NCI-H1105 treated with DMSO at 0.1 percent for 48 hours (cell line): ENCODE measurements around the gene FAR1.
"Not testable (repeated sequence)": the region's sequence is repeated elsewhere in the genome, so short reads cannot be mapped to it uniquely, and the experiment has no call there.

Experiments
- DNase-seq: peaks from one replicate; lab custom pipeline; 2025; lab: John Stamatoyannopoulos, UW

Gene FAR1, protein sequence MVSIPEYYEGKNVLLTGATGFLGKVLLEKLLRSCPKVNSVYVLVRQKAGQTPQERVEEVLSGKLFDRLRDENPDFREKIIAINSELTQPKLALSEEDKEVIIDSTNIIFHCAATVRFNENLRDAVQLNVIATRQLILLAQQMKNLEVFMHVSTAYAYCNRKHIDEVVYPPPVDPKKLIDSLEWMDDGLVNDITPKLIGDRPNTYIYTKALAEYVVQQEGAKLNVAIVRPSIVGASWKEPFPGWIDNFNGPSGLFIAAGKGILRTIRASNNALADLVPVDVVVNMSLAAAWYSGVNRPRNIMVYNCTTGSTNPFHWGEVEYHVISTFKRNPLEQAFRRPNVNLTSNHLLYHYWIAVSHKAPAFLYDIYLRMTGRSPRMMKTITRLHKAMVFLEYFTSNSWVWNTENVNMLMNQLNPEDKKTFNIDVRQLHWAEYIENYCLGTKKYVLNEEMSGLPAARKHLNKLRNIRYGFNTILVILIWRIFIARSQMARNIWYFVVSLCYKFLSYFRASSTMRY

DNA sequence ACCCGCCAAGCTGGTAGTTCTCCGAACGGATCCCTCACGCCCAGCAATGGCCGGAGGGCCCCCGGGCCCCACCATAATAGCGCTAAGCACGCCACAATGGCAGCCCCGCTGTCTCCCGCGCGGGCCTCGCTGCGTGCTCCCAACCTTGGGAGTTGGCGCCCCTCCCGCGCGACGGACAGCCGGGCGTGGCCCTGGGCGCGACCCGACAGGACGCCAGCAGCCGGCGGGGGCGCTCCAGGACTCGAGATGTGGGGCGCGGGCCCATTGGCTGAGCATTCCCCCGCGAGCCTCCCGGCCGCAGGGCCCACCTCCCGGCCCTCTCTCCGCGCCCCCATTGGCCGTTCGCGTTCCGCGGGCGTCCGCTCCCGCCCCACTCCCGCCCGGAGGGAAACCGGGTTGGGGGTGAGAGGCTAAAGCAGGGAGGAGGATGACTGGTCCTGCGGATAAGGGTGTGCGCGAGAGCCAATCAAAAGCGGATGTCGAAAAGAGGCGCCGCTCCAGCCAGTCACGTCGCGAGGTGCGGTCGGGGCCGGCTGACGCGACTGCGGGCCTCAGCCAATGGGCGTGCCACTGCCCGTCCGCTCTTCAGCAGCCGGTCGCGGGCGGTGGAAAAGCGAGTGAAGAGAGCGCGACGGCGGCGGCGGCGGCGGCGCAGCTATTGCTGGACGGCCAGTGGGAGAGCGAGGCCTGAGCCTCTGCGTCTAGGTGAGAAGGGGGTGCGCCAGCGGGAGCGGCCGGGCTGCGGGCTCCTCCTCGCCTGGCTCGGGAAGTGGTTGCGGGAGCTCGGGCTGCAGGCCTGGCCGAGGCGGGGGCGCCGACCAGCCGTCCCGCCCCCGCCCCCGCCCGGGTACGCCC lies at the start of gene FAR1:
Gene FAR1, plus strand, starts transcription at position 567 of the 855 bp plus-strand sequence. CDS start 26,098 bp downstream, outside the sequence.
- DNase-seq, result peak; percentile 98

- no peak for DNase-seq
These were observed 48.4 kb upstream of the FAR1 start for GRCh38 chr11:13620063-13620462.

- DNase-seq, result not testable (repeated sequence)
These were observed 41.6 kb upstream of the FAR1 start for GRCh38 chr11:13626818-13627217.

- DNase-seq, result not testable (repeated sequence)
These were observed 39.8 kb upstream of the FAR1 start for GRCh38 chr11:13628634-13629033.

DNA sequence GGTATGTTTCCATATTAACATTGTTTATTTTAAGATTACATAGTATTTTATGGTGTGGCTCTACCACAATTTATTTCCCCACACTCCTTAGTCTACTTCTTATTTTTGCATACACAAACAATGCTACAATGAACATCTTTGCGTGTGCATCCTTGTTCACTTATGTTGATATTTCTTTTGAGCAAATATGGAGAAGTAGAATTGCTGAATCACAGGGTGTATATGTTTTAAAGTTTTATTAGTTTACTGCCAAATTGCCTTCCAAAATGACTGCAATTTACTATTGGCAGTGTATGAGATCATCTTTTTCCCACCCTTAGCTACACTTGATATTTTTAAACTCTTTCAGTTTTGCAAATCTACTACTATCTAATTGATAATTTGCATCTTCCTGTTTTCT lies 38.7 kb upstream of the FAR1 start:
- DNase-seq, result no peak

DNA sequence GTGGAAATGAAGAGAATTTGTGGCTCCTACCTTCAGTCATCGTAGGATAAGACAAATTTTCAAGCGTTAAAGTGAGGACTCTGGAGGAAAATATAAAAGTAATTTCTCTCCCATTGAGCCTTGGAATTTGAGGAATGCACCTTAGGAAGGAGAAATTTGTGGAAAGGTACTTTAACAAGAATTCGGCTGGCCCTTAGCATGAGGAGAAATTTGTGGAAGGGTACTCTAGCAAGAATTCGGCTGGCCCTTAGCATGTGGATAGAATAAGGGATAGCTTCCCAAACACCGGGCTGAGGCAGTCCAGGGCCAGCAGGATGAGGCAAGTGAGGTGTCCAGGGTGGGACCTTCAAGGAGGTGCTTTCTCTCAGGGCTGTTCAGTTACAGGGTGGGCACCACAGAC lies 33.2 kb upstream of the FAR1 start:
- DNase-seq, result no peak

DNA sequence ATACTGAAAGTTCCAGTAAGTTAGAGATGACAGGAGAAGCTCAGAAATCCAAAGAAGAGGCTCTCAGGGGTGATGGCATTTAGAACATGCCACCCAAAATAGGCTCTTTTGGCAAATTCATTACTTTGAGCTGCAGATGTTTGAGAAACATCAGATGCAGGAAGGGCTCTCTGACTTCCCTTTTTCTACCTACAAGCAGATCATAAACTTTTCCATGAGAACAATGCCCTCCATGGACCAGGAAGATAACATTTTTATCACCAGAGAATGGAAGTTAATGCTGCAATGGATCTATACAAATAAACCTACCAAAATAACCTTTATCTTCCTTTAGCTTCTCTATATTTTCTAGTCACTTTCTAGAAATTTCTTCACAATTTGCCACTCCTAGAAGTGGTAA lies 32.7 kb upstream of the FAR1 start:
- no peak for DNase-seq

- DNase-seq, result no peak
These were observed 31.1 kb upstream of the FAR1 start for GRCh38 chr11:13637125-13638069.

- DNase-seq, result no peak
These were observed 30.0 kb upstream of the FAR1 start for GRCh38 chr11:13638422-13638821.

DNA sequence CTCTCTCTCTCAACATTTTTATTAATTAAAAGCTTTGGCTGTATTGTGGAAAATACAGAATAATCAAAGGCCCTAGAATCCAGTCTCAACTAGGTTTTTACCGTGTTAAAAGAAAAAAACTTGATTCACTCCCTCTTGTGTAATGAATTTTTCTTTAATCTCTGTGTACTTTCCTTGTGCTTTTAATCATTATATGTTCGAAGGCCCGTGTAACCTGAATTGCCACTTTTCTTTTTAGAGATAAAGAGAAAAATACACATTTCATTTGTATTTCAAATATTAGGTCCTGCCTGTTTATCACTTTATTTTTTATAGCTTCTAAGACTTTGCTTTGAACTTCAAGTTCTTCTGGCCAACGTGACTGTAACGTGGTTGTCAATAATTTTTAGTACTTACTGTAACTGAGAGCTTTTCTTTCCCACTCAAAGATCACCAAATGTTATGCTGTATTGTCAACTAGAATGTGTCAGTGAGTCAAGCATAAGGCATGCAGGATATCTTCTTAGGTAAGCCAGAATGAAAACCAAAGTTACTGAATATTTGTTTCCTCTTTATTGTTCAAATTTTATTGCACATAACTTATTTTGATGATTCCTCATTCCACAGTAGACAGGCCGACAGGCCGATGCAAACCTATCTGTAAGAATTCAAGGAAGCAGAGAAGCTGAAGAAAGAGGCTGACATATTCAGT lies 23.3 kb upstream of the FAR1 start:
- DNase-seq, result no peak

- DNase-seq, result no peak
These were observed 21.1 kb upstream of the FAR1 start for GRCh38 chr11:13647391-13647790.

- DNase-seq, result no peak
These were observed 18.8 kb upstream of the FAR1 start for GRCh38 chr11:13649619-13650018.

GRCh38 chr11:13651515-13651914 lies 17.0 kb upstream of the FAR1 start:
- DNase-seq, result not testable (repeated sequence)

GRCh38 chr11:13661074-13661623 lies 7.3 kb upstream of the FAR1 start:
- no peak for DNase-seq

DNA sequence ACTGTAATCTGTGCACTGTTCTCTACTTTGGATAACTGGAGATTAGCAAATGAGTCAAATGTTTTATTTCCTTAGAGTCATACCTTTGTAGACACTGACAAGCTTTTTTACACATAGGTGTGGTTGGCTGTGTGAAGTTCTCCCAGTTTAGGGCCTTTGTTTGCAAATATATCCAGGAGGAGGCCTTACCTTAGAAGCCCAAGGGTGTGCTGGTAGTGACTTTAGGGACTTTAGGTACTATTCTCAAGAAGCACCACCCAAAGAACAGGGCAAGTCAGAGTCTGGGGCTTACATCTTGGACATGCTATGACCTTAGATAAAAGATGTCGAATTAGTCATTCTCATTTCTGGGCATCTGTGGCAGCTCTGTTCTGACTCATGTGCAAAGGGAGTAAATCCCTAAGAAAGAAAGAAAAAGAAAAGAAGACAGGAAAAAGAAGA lies 4.8 kb upstream of the FAR1 start:
- no peak for DNase-seq

GRCh38 chr11:13664351-13664750 lies 4.1 kb upstream of the FAR1 start:
- DNase-seq, result no peak

DNA sequence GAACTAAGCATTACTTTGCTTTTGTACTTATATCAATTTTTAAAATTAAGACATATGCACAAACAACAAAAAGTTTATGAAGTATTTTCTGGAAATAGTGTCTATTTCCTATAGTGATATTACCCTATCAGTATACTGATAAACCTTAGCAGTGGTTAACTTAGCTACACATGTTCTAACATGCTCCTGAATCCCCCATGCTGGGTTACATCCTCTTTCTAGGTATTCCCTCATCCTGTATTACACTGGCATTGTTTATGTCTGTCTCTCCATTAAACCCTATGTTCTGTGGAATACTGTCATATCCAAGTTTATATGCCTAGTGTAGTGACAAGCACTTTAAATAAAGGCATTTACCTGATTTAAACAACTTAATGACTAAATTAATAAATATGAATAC lies 1.8 kb upstream of the FAR1 start:
- no peak for DNase-seq

DNA sequence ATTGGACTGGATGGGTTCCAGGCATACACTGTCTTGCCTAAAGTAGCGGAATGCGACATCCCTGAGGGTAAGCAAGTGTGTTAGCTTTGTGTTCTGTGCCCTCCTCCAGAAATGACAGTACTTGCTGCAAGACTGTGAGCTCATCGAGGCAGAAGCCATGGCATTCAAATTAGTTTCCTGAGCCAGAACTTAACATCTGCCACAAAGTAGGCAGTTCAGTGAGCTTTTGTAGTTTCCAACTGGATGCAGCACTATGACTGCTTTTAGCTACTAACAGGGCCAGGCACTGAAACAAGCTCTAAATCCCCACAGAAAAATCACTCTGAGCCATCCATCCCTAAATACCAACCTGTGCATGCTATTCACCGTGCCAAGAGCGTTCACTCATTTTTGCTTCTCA lies 1.2 kb upstream of the FAR1 start:
- no peak for DNase-seq

- no peak for DNase-seq
These were observed 720 bp upstream of the FAR1 start for GRCh38 chr11:13667795-13668101.

- peak; percentile 26 for DNase-seq
These were observed 571 bp downstream of the FAR1 start for GRCh38 chr11:13668957-13669521.
